ENCODE data around the gene UGCG. TPM values are rescaled to one million over a fixed set of nuclear protein-coding genes. Genes with fewer than 3 reads are reported as not detected.
A peak's percentile ranks its signal among the peaks of the same experiment; 100 is the strongest.

The UGCG gene
- total and polyA plus RNA-seq, 9 of the 15 experiments (the other 6 are each of a cell fraction or from before 2014, with no cell fraction given): 20.0 to 40.3 (median 29.2) TPM

- H2AFZ ChIP-seq (ENCODE audit: low read depth, low read length): peak overlapping the region; percentile 49; the same call in 1 of the 2 replicates
- POLR2A ChIA-PET: interaction anchor here (0.5 to 1.0 kb wide), 4 partner anchors 14 to 203 kb away, joined by 3 to 4 read pairs (median 3); no protein-coding TSS in a partner anchor
- FAIRE-seq (peak; percentile 67), ATAC-seq (peak; percentile 54), DNase-seq (ENCODE audit: extremely low read depth in 1 of 4, low spot score in 3 of 4) (peak; percentile 28 to 62 (median 46))
- WGBS (ENCODE audit: insufficient coverage, low coverage, missing lambda C conversion rate): 14% methylated on average over 2 of the region's 2 CpGs
- H3K27ac ChIP-seq (ENCODE audit: extremely low read depth, low read depth, low read length): no peak overlapping the region; the same call in 2 of the 3 replicates
- intact Hi-C loops (cut with micrococcal nuclease): loop anchor here (5.0 to 10.0 kb wide), 2 partner anchors 67 to 401 kb away; partner anchors contain the start of gene UGCG
- H4K20me1 ChIP-seq (replicated peaks; ENCODE audit: control insufficient read depth, insufficient read depth, low read length): no peaks in the 10 kb centered on the region
- H3K79me2 ChIP-seq (ENCODE audit: control insufficient read depth, insufficient read depth, low read length): no peaks in the 10 kb centered on the region
- BruUV-seq (replicated peaks): no TSS peak
- peak overlapping the region; percentile 32; the same call in 1 of the 2 replicates for H3K4me2 ChIP-seq (ENCODE audit: insufficient read depth, low read length)
- H3K9me3 ChIP-seq (replicated peaks; ENCODE audit: control insufficient read depth, insufficient read depth, low read depth, low read length): no peaks in the 10 kb centered on the region
- CTCF ChIA-PET (ENCODE audit: low intra/inter-chr PET ratio): no interaction called here
- H3K4me3 ChIP-seq: no peak overlapping the region
- H3K9me1 ChIP-seq (ENCODE audit: control insufficient read depth, insufficient read depth, low read length): no peaks in the 10 kb centered on the region
- no peaks in the 10 kb centered on the region for H3K36me3 ChIP-seq (ENCODE audit: control insufficient read depth, insufficient read depth, low read length)
- H3K27me3 ChIP-seq (ENCODE audit: control insufficient read depth in 2 of 2, insufficient read depth in 2 of 2, low read length in 2 of 2): no peaks in the 10 kb centered on the region
- in situ Hi-C loops (cut with MboI): no loop called here
- H3K9ac ChIP-seq (ENCODE audit: insufficient read depth in 1 of 2, low read depth in 2 of 2, low read length in 2 of 2): no peak overlapping the region
- peaks cover 16 to 42% of the 10 kb centered on the region in 2 experiments; a peak in 3 of 5 replicates for H3K4me1 ChIP-seq (replicated peaks in 1 of 2; ENCODE audit: control insufficient read depth in 2 of 2, insufficient read depth in 2 of 2, low read length in 2 of 2)
- TF ChIP-seq ZNF407 (IDR thresholded peaks at IDR 0.05; ENCODE audit: low read depth) (no peak), GTF2A2 (tag; IDR thresholded peaks at IDR 0.05) (no peak), NFE2 (IDR thresholded peaks at IDR 0.05; ENCODE audit: low read depth) (no peak), ZNF324 (CRISPR knock-in tag; IDR thresholded peaks at IDR 0.05) (no peak), GABPB1 (CRISPR knock-in tag; IDR thresholded peaks at IDR 0.05) (no peak), ZNF354B (CRISPR knock-in tag; IDR thresholded peaks at IDR 0.05) (no peak), MEF2D (tag; conservative IDR thresholded peaks at IDR 0.05; ENCODE audit: low read depth) (no peak), ZNF785 (CRISPR knock-in tag; IDR thresholded peaks at IDR 0.05) (no peak), TOE1 (IDR thresholded peaks at IDR 0.05; ENCODE audit: borderline replicate concordance) (no peak), TOE1 (CRISPR knock-in tag; IDR thresholded peaks at IDR 0.05; ENCODE audit: borderline replicate concordance, low read depth) (no peak), MTA3 (IDR thresholded peaks at IDR 0.05; ENCODE audit: borderline replicate concordance) (0 out of 2 replicates have a peak, but pooled peaks have one; percentile 22), SMC3 (conservative IDR thresholded peaks at IDR 0.05; ENCODE audit: insufficient read depth, low read depth, low read length) (no peak), HDAC8 (tag; IDR thresholded peaks at IDR 0.05) (no peak)
Measured at GRCh38 chr9:111963995-111964394, 67.4 kb downstream of the UGCG start.
